ENCODE results near the gene SRGAP3.

The SRGAP3 gene

GRCh38 chr3:9201955-9202354, 47.5 kb downstream of the SRGAP3 start:
- no peak for DNase-seq (ENCODE audit: low spot score)

- no peak for DNase-seq (ENCODE audit: low spot score)
Observed at GRCh38 chr3:9201266-9201665, 48.2 kb downstream of the SRGAP3 start.

- no peak for DNase-seq (ENCODE audit: low spot score)
Observed at GRCh38 chr3:9199775-9200174, 49.7 kb downstream of the SRGAP3 start.

GRCh38 chr3:9198899-9199335, 50.5 kb downstream of the SRGAP3 start:
- no peak for DNase-seq (ENCODE audit: low spot score)

GRCh38 chr3:9198261-9198660, 51.2 kb downstream of the SRGAP3 start:
- DNase-seq (ENCODE audit: low spot score): no peak

- DNase-seq (ENCODE audit: low spot score): no peak
Observed at GRCh38 chr3:9196020-9196419, 53.4 kb downstream of the SRGAP3 start.

- no peak for DNase-seq (ENCODE audit: low spot score)
Observed at GRCh38 chr3:9195390-9195789, 54.1 kb downstream of the SRGAP3 start.

- DNase-seq (ENCODE audit: low spot score): no peak
Observed at GRCh38 chr3:9194509-9195184, 54.8 kb downstream of the SRGAP3 start.

GRCh38 chr3:9193633-9194195, 55.7 kb downstream of the SRGAP3 start:
- no peak for DNase-seq (ENCODE audit: low spot score)

GRCh38 chr3:9193211-9193610, 56.2 kb downstream of the SRGAP3 start:
- DNase-seq (ENCODE audit: low spot score): no peak

- DNase-seq (ENCODE audit: low spot score): no peak
Observed at GRCh38 chr3:9192248-9193025, 57.0 kb downstream of the SRGAP3 start.

GRCh38 chr3:9190276-9190675, 59.2 kb downstream of the SRGAP3 start:
- DNase-seq (ENCODE audit: low spot score): no peak

- DNase-seq (ENCODE audit: low spot score): no peak
Observed at GRCh38 chr3:9188583-9188982, 60.9 kb downstream of the SRGAP3 start.

- no peak for DNase-seq (ENCODE audit: low spot score)
Observed at GRCh38 chr3:9185701-9186100, 63.7 kb downstream of the SRGAP3 start.

GRCh38 chr3:9185046-9185445, 64.4 kb downstream of the SRGAP3 start:
- DNase-seq (ENCODE audit: low spot score): no peak

GRCh38 chr3:9184461-9184835, 65.0 kb downstream of the SRGAP3 start:
- no peak for DNase-seq (ENCODE audit: low spot score)

GRCh38 chr3:9183811-9184460, 65.5 kb downstream of the SRGAP3 start:
- no peak for DNase-seq (ENCODE audit: low spot score)

- no peak for DNase-seq (ENCODE audit: low spot score)
Observed at GRCh38 chr3:9183011-9183410, 66.4 kb downstream of the SRGAP3 start.

- no peak for DNase-seq (ENCODE audit: low spot score)
Observed at GRCh38 chr3:9180764-9181117, 68.7 kb downstream of the SRGAP3 start.

GRCh38 chr3:9179826-9180763, 69.4 kb downstream of the SRGAP3 start:
- no peak for DNase-seq (ENCODE audit: low spot score)

- no peak for DNase-seq (ENCODE audit: low spot score)
Observed at GRCh38 chr3:9178697-9179096, 70.7 kb downstream of the SRGAP3 start.

- no peak for DNase-seq (ENCODE audit: low spot score)
Observed at GRCh38 chr3:9175421-9175820, 74.0 kb downstream of the SRGAP3 start.

Measured in CD4-positive, alpha-beta T cell treated with Interleukin-15 for 4 hours (primary cell).